Vagina (tissue), 2 donors: Measurements from ENCODE around the gene SIRT2. TPM values are rescaled to one million over a fixed set of nuclear protein-coding genes. Genes with fewer than 3 reads are reported as not detected.
A peak's percentile ranks its signal among the peaks of the same experiment; 100 is the strongest.

Experiments
- DNase-seq, 2 donors: peaks; one replicate each; pipeline ENCODE4 v3.0.0-alpha.2; 2017; ENCODE audit errors: extremely low spot score in 2 of 2
- H3K27ac ChIP-seq: fragments of 200-600 bp; sonication (generic); one replicate; pipeline ENCODE4 v1.5.1; 2019
- H3K27me3 ChIP-seq: fragments of 200-600 bp; sonication (generic); one replicate; pipeline ENCODE4 v1.5.1; 2019
- H3K36me3 ChIP-seq, 2 donors: fragments of 200-600 bp; sonication (generic); one replicate each; pipeline ENCODE4 v1.5.1; 2017 to 2019
- H3K4me1 ChIP-seq: fragments of 200-600 bp; sonication (generic); one replicate; pipeline ENCODE4 v1.5.1; 2019
- H3K4me3 ChIP-seq, 2 donors: fragments of 200-600 bp; sonication (generic); 1 replicate in 1 of 2; 2 replicates in 1 of 2; pipeline ENCODE4 v1.5.1; 2016 to 2019
- H3K9me3 ChIP-seq: fragments of 200-600 bp; sonication (generic); one replicate; pipeline ENCODE4 v1.5.1; 2019
- POLR2A ChIP-seq, 2 donors: fragments of 450-650 bp; IDR thresholded peaks; one replicate each; pipeline ENCODE4 v1.6.1; 2017; ENCODE audit warnings: antibody characterized with exemption in 2 of 2, mild to moderate bottlenecking in 2 of 2, moderate library complexity in 2 of 2
- POLR2AphosphoS5 ChIP-seq, 2 donors: sonication (generic); formaldehyde crosslinking; IDR thresholded peaks; one replicate each; pipeline ENCODE4 v1.9.0; 2017; ENCODE audit warnings: antibody characterized with exemption in 2 of 2, mild to moderate bottlenecking in 2 of 2, low read depth in 1 of 2; ENCODE audit not compliant: insufficient read depth in 1 of 2
- intact Hi-C: fragments of 100-400 bp; cut with DNase I; formaldehyde crosslinking; loops from one replicate; pipeline ENCODE4 v1.15.1; 2023
- total RNA-seq: library from RNA; depleted of rRNA; stranded (reverse); fragments of >200 nt; gene quantifications from one replicate; pipeline ENCODE4 v1.2.3, GENCODE V29; 2016
- TF ChIP-seq, protein P1 (sequence below), 3 experiments: fragments of 450-650 bp in 2 of 3; fragments of 200-600 bp in 1 of 3; sonication (generic) in 1 of 3; IDR thresholded peaks; one replicate each; pipeline ENCODE4 v1.5.1; 2017 to 2019; ENCODE audit warnings: antibody characterized with exemption in 3 of 3, mild to moderate bottlenecking in 2 of 3, moderate library complexity in 2 of 3

SIRT2 gene
- total RNA-seq, 1 donor from 2014 or later = 51.6 TPM

DNA sequence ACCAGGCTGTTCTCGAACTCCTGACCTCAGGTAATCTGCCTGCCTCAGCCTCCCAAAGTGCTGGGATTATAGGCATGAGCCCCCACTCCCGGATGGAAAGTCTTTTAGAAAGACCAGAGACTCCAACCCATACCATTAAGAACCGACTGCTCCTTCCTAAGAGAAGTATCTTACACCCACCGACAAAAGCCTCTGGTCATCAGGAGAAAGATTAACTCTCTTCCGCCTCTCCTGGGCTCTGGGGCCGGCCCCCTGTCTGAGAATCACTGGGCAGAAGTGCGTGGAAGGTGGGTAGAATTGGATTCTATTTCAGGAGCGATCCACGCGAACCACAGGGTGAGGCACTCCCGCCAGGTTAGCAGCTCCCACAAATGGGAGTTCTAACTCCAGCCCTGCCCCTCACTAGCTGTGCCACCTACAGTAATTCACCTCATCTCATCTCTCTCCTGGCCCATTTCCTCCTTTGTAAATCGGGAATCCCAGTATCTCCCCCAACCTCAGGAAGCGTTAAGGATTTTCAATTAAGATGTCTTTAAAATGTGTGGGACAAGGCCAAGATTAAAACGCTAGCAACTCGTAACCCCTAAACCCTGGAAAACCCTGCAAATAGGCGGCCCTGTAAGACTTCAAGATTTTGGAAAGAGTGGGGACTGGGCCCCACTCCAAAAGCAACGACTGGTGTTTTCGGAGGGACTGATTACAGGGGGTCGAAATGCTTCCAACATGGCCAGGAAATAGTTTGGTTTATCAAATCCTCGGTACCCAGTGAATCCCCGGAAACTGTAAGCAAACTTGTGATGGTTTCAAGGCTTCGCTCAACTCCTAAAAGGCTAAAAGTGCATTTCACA, 50.9 kb downstream of the SIRT2 start:
- Histone ChIP-seq H3K27me3 (no peaks in the 10 kb centered on the region), H3K9me3 (no peaks in the 10 kb centered on the region), H3K36me3 (peaks cover 18 to 42% of the 10 kb centered on the region in 2 donors), H3K4me1 (peaks cover 62% of the 10 kb centered on the region), H3K4me3 (peak overlapping the region; percentile 80 to 99), H3K27ac (peak overlapping the region; percentile 100)
- intact Hi-C loops = no loop called here
- no peak for DNase-seq
- TF ChIP-seq, protein P1, sequence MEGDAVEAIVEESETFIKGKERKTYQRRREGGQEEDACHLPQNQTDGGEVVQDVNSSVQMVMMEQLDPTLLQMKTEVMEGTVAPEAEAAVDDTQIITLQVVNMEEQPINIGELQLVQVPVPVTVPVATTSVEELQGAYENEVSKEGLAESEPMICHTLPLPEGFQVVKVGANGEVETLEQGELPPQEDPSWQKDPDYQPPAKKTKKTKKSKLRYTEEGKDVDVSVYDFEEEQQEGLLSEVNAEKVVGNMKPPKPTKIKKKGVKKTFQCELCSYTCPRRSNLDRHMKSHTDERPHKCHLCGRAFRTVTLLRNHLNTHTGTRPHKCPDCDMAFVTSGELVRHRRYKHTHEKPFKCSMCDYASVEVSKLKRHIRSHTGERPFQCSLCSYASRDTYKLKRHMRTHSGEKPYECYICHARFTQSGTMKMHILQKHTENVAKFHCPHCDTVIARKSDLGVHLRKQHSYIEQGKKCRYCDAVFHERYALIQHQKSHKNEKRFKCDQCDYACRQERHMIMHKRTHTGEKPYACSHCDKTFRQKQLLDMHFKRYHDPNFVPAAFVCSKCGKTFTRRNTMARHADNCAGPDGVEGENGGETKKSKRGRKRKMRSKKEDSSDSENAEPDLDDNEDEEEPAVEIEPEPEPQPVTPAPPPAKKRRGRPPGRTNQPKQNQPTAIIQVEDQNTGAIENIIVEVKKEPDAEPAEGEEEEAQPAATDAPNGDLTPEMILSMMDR (IDR thresholded peaks at IDR 0.05) = no peak
- TF ChIP-seq POLR2AphosphoS5 (IDR thresholded peaks at IDR 0.05; ENCODE audit: insufficient read depth in 1 of 2, low read depth in 1 of 2) (no peak), POLR2A (IDR thresholded peaks at IDR 0.05) (no peak)

DNA sequence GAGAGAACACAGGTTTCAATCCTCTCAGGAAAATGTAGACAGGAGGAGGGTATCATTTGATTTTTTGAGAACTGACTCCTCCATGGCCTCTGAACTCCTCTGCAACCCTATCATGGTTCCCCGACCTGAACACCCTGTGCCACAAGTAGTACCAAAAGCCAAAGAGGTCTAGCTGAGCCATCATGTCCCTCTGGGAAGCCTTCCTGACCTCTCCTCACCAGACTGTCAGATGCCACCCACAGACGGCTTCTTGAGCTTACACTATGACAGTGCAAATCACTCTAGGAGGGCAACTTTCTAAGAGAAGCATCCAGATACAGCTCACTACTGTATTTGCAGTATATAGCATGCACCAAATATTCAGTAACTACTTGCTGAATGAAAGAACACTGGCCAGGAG, 53.3 kb downstream of the SIRT2 start:
- H3K27ac ChIP-seq = no peak overlapping the region
- peaks cover 20 to 67% of the 10 kb centered on the region in 2 donors for H3K36me3 ChIP-seq
- intact Hi-C loops = no loop called here

GRCh38 chr19:38845374-38846024, 53.9 kb downstream of the SIRT2 start:
- Histone ChIP-seq H3K4me1 (peaks cover 52% of the 10 kb centered on the region), H3K27ac (no peak overlapping the region), H3K4me3 (no peak overlapping the region), H3K9me3 (no peaks in the 10 kb centered on the region), H3K36me3 (peaks cover 20 to 73% of the 10 kb centered on the region in 2 donors), H3K27me3 (no peaks in the 10 kb centered on the region)
- intact Hi-C loops = no loop called here
- DNase-seq = no peak
- TF ChIP-seq, protein P1 (IDR thresholded peaks at IDR 0.05) = no peak
- TF ChIP-seq POLR2A (IDR thresholded peaks at IDR 0.05) (no peak), POLR2AphosphoS5 (IDR thresholded peaks at IDR 0.05; ENCODE audit: insufficient read depth in 1 of 2, low read depth in 1 of 2) (no peak)

More for the DNA sequence above, 53.3 kb downstream of the SIRT2 start:
- Histone ChIP-seq H3K4me3 (no peak overlapping the region), H3K9me3 (no peaks in the 10 kb centered on the region), H3K27me3 (no peaks in the 10 kb centered on the region), H3K4me1 (peaks cover 50% of the 10 kb centered on the region)
- TF ChIP-seq, protein P1 (IDR thresholded peaks at IDR 0.05) = no peak
- DNase-seq = no peak

DNA sequence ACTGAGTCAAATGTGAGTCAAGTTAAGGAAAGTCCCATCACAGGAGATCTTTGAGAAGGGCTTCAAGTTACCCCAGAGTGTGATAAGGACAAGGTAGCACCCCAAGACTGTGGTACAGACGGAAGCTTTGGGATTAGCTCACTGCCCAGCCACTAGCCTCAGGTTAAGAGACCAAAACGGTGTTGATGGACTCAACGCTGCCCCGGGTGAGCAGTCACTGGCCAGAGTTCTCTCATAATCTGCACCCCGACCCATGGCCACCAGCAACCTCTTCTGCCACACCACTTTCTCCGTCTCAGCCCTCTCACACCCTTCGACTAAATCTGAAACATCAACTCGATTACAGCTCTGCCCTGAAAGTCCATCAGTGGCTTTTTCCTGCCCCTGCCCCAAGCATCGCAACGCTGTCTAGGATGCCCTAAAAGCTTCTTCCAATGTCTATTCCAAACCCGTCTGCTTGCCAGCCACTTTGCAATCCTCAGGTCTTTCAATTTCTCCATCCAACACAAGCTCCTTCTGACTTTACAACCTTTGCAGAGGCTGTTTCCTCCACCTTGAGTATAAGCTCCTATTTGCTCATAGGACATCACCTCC, 55.2 kb downstream of the SIRT2 start:
- no peak for DNase-seq

More for the DNA sequence above, 55.2 kb downstream of the SIRT2 start:
- peaks cover 20 to 86% of the 10 kb centered on the region in 2 donors for H3K36me3 ChIP-seq
- TF ChIP-seq POLR2A (IDR thresholded peaks at IDR 0.05) (no peak), POLR2AphosphoS5 (IDR thresholded peaks at IDR 0.05; ENCODE audit: insufficient read depth in 1 of 2, low read depth in 1 of 2) (no peak)
- TF ChIP-seq, protein P1 (IDR thresholded peaks at IDR 0.05) = no peak
- no peaks in the 10 kb centered on the region for H3K9me3 ChIP-seq
- H3K4me1 ChIP-seq = peaks cover 65% of the 10 kb centered on the region
- no peak overlapping the region for H3K27ac ChIP-seq
- intact Hi-C loops = no loop called here
- no peaks in the 10 kb centered on the region for H3K27me3 ChIP-seq
- no peak overlapping the region for H3K4me3 ChIP-seq
